ENCODE measurements around the gene SIRPB2. TPM values are rescaled to one million over a fixed set of nuclear protein-coding genes. Genes with fewer than 3 reads are reported as not detected.

The SIRPB2 gene
- total RNA-seq, 1 donor from 2014 or later, result not detected

GRCh38 chr20:1430004-1430451 lies 61.2 kb downstream of the SIRPB2 start:
- H3K27me3 Mint-ChIP-seq (ENCODE audit: unreplicated experiment), result peaks cover 2% of the 10 kb centered on the region
- H3K9me3 Mint-ChIP-seq (ENCODE audit: unreplicated experiment), result no peaks in the 10 kb centered on the region
- peaks cover 5% of the 10 kb centered on the region for H3K36me3 Mint-ChIP-seq (ENCODE audit: unreplicated experiment)
- DNase-seq, result no peak
- H3K4me3 Mint-ChIP-seq (ENCODE audit: unreplicated experiment), result no peak overlapping the region
- no peak for TF ChIP-seq CTCF (IDR thresholded peaks at IDR 0.05; ENCODE audit: partially characterized antibody, unreplicated experiment)
- peaks cover 5% of the 10 kb centered on the region for H3K4me1 Mint-ChIP-seq (ENCODE audit: low read depth, unreplicated experiment)
- no peak overlapping the region for H3K27ac Mint-ChIP-seq (ENCODE audit: unreplicated experiment)

DNA sequence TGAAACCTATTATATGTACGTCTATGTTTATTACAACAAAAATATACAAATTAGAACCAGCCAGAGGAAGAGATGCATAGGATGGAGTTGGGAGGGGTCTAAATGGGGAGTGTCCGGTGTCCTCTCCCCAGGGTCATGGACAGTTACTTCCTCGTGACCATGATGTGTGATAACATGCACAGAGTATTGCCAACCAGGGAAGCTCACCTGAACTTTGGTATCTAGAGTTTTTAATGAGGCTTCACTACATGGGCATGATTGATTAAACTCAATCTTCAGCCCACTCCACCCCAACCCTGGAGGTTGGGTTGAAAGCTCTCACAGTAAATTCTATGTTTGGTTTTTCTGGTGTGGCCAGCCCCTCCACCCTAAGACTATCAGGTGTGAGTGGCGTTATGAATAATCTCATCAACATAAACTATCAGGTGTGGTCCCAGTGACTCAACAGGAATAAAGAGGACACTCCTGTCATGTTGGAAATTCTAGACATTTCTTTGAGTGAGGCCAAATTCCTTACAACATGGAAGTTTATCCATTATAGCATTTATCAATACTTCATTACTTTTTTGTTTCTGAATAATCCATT lies 62.0 kb downstream of the SIRPB2 start:
- Mint-ChIP-seq H3K27ac (ENCODE audit: unreplicated experiment) (no peak overlapping the region), H3K27me3 (ENCODE audit: unreplicated experiment) (peaks cover 4% of the 10 kb centered on the region), H3K4me1 (ENCODE audit: low read depth, unreplicated experiment) (peaks cover 5% of the 10 kb centered on the region), H3K4me3 (ENCODE audit: unreplicated experiment) (no peak overlapping the region), H3K36me3 (ENCODE audit: unreplicated experiment) (peaks cover 1% of the 10 kb centered on the region), H3K9me3 (ENCODE audit: unreplicated experiment) (no peaks in the 10 kb centered on the region)
- no peak for DNase-seq
- no peak for TF ChIP-seq CTCF (IDR thresholded peaks at IDR 0.05; ENCODE audit: partially characterized antibody, unreplicated experiment)

DNA sequence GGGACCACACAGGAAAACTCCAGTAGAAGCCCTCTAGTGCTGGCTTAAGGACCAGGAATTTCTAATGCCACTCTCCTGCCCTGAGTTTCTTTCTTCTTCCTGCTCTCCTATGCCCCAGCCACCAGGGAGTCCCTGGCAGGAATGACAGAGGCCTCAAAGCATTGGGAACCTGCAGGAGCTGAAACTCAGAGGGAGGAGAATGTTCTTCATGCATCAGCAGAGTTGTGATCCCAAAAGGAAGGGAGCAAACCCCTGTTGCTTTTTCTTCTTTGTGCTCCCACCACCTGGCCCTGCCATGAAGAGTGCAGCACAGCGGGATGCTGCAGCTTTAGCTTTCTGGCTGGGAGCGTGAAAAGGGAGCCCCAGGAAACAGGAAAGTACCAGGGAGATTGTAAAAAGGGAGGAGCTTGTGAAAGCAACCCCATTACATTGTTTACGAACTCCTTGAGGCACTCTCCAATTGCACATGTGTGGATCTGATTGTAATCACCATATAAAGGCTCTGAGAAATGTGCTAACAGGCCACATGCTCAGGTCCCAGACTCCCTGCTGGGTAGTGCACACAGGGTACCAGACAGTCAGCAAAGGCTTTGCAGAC lies 63.7 kb downstream of the SIRPB2 start:
- no peaks in the 10 kb centered on the region for H3K9me3 Mint-ChIP-seq (ENCODE audit: unreplicated experiment)
- peak overlapping the region; percentile 59 for H3K27ac Mint-ChIP-seq (ENCODE audit: unreplicated experiment)
- H3K27me3 Mint-ChIP-seq (ENCODE audit: unreplicated experiment), result peaks cover 4% of the 10 kb centered on the region
- no peak for TF ChIP-seq CTCF (IDR thresholded peaks at IDR 0.05; ENCODE audit: partially characterized antibody, unreplicated experiment)
- peaks cover 5% of the 10 kb centered on the region for H3K4me1 Mint-ChIP-seq (ENCODE audit: low read depth, unreplicated experiment)
- H3K36me3 Mint-ChIP-seq (ENCODE audit: unreplicated experiment), result no peaks in the 10 kb centered on the region
- no peak for DNase-seq
- H3K4me3 Mint-ChIP-seq (ENCODE audit: unreplicated experiment), result no peak overlapping the region

DNA sequence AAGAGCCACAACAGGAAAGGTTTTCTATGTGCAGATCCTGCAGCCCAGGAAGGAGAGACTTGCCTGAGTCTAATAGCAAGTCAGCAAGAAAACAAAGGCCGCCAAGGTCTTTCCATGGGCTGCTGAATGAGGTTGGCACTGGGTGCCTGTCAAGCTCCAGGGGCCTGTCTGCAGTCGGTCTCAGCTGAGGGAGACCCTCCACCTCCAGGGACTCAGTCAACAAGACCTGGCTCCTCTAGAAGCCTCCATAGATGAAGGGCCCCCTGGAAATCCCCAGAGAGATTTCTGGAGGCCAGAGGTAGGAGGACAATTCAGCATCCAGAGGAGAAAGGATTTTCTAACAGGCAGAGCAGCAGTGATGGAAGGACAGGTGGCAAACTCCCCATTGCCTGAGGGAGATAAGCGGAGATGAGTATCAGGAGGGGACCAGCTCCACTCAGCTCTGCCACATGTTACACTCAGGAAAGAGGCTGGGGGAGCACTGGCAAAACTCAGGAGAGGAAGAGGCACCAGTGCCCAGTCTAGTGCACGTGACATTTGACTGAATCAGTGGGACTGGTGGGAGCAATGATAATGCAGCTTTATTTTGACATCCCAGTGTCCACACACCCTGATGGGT lies 64.9 kb downstream of the SIRPB2 start:
- H3K9me3 Mint-ChIP-seq (ENCODE audit: unreplicated experiment), result no peaks in the 10 kb centered on the region
- H3K27me3 Mint-ChIP-seq (ENCODE audit: unreplicated experiment), result peaks cover 4% of the 10 kb centered on the region
- no peak overlapping the region for H3K4me3 Mint-ChIP-seq (ENCODE audit: unreplicated experiment)
- H3K36me3 Mint-ChIP-seq (ENCODE audit: unreplicated experiment), result peaks cover 7% of the 10 kb centered on the region
- H3K27ac Mint-ChIP-seq (ENCODE audit: unreplicated experiment), result no peak overlapping the region
- peaks cover 5% of the 10 kb centered on the region for H3K4me1 Mint-ChIP-seq (ENCODE audit: low read depth, unreplicated experiment)
- TF ChIP-seq CTCF (IDR thresholded peaks at IDR 0.05; ENCODE audit: partially characterized antibody, unreplicated experiment), result no peak
- no peak for DNase-seq

Other genes with a start within 250 kb of the SIRPB2 start
- 34.5 TPM for gene SNPH, start 225.1 kb downstream of the SIRPB2 start, total RNA-seq (ENCODE audit: unreplicated experiment)
- 4.0 TPM for gene SDCBP2, start 162.3 kb downstream of the SIRPB2 start, total RNA-seq (ENCODE audit: unreplicated experiment)
- gene FKBP1A, start 98.4 kb downstream of the SIRPB2 start, total RNA-seq (ENCODE audit: unreplicated experiment), result 350 TPM
- gene NSFL1C, start 24.6 kb downstream of the SIRPB2 start, total RNA-seq (ENCODE audit: unreplicated experiment), result 71.4 TPM
- gene SIRPD, start 66.3 kb upstream of the SIRPB2 start, total RNA-seq (ENCODE audit: unreplicated experiment), result not detected
- gene SIRPB1, start 128.6 kb upstream of the SIRPB2 start, total RNA-seq (ENCODE audit: unreplicated experiment), result not detected
- gene SIRPG, start 166.4 kb upstream of the SIRPB2 start, total RNA-seq (ENCODE audit: unreplicated experiment), result not detected

All from glutamatergic neuron (in vitro differentiated cells).